ENCODE measurements around the gene PTPRB.

DNA sequence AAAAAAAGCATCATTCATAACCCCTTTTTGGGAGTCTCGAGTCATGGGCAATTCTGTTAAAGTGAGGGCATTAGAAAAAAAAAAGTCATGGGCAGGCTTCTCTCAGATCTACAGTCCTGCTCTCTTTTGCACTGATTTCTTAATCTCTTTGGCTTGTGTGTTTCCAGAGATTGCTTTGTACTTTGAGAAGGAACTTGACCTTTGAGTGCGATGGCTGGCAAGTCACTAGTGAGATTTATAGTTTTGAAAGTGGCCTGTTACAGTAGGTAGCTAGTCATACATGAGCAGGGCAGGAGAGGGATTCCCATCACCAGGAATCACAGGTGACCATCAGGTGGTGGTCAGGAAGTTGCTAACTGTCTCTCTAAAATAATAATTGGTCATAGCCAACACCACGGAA, 151.5 kb downstream of the PTPRB start:
- TF ChIP-seq, protein P1, sequence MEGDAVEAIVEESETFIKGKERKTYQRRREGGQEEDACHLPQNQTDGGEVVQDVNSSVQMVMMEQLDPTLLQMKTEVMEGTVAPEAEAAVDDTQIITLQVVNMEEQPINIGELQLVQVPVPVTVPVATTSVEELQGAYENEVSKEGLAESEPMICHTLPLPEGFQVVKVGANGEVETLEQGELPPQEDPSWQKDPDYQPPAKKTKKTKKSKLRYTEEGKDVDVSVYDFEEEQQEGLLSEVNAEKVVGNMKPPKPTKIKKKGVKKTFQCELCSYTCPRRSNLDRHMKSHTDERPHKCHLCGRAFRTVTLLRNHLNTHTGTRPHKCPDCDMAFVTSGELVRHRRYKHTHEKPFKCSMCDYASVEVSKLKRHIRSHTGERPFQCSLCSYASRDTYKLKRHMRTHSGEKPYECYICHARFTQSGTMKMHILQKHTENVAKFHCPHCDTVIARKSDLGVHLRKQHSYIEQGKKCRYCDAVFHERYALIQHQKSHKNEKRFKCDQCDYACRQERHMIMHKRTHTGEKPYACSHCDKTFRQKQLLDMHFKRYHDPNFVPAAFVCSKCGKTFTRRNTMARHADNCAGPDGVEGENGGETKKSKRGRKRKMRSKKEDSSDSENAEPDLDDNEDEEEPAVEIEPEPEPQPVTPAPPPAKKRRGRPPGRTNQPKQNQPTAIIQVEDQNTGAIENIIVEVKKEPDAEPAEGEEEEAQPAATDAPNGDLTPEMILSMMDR (conservative IDR thresholded peaks at IDR 0.05 in 1 of 2, IDR thresholded peaks at IDR 0.05 in 1 of 2; ENCODE audit: extremely low read depth in 1 of 2, insufficient read depth in 1 of 2, low read depth in 1 of 2, low read length in 2 of 2), result no peak
- TF ChIP-seq EZH2 (IDR thresholded peaks at IDR 0.05; ENCODE audit: borderline replicate concordance, low read length), result no peak

Data from mammary epithelial cell (primary cell).